Mucosa of descending colon (tissue), 3 donors: ENCODE measurements around the gene SEC14L1. TPM values are rescaled to one million over a fixed set of nuclear protein-coding genes. Genes with fewer than 3 reads are reported as not detected.

Source experiments
- ATAC-seq: fragments of 200-7000 bp; cut with Tn5 transposase; one replicate; pipeline ENCODE4 v1.9.1; 2020; ENCODE audit warnings: mild to moderate bottlenecking, moderate library complexity
- DNase-seq, 3 donors: peaks; one replicate each; pipeline ENCODE4 v3.0.0-alpha.2; 2020
- H3K36me3 ChIP-seq: fragments of 200-600 bp; one replicate; pipeline ENCODE4 v1.8.0; 2021; ENCODE audit warnings: low read depth, mild to moderate bottlenecking
- H3K4me1 ChIP-seq: fragments of 200-600 bp; one replicate; pipeline ENCODE4 v1.8.0; 2021; ENCODE audit warnings: low read depth, mild to moderate bottlenecking
- H3K4me3 ChIP-seq: fragments of 200-600 bp; one replicate; pipeline ENCODE4 v1.8.0; 2021; ENCODE audit warnings: mild to moderate bottlenecking
- H3K9me3 ChIP-seq: fragments of 200-600 bp; one replicate; pipeline ENCODE4 v1.8.0; 2021; ENCODE audit warnings: mild to moderate bottlenecking
- intact Hi-C, 2 donors: fragments of 100-400 bp; cut with DNase I in 1 of 2; cut with micrococcal nuclease in 1 of 2; formaldehyde crosslinking; loops; one replicate each; pipeline versions ENCODE4 v1.11.0 to v1.11.1; 2022; cut with DNase I, micrococcal nuclease
- total RNA-seq, 3 donors: library from RNA; stranded (reverse); fragmentation: NEBNext Ultra II Directional in 2 of 3; extraction: Animal tissue kit (Norgen Biotek cat#: 25700) in 2 of 3; gene quantifications; one replicate each; pipeline versions ENCODE4 v1.2.1 to v1.2.4, GENCODE V29; 2021 to 2023
- TF ChIP-seq, protein P1 (sequence below): fragments of 200-600 bp; IDR thresholded peaks from one replicate; pipeline ENCODE4 v1.8.0; 2022; ENCODE audit warnings: antibody characterized with exemption, mild to moderate bottlenecking
- donor health status: DM: no; HTN: no; CAD: no; lungs with moderate emphysema.
- donor health status: DM: no; HTN: no; CAD: no.
- donor health status: DM: no; HTN: yes; CAD: no.

Gene SEC14L1
- total RNA-seq, 3 donors from 2014 or later, result 24.5 to 44.6 (median 44.0) TPM

GRCh38 chr17:77256710-77257109 is 115.9 kb downstream of the SEC14L1 start:
- no peaks in the 10 kb centered on the region for H3K9me3 ChIP-seq
- no peaks in the 10 kb centered on the region for H3K36me3 ChIP-seq
- intact Hi-C loops, result no loop called here
- TF ChIP-seq, protein P1, sequence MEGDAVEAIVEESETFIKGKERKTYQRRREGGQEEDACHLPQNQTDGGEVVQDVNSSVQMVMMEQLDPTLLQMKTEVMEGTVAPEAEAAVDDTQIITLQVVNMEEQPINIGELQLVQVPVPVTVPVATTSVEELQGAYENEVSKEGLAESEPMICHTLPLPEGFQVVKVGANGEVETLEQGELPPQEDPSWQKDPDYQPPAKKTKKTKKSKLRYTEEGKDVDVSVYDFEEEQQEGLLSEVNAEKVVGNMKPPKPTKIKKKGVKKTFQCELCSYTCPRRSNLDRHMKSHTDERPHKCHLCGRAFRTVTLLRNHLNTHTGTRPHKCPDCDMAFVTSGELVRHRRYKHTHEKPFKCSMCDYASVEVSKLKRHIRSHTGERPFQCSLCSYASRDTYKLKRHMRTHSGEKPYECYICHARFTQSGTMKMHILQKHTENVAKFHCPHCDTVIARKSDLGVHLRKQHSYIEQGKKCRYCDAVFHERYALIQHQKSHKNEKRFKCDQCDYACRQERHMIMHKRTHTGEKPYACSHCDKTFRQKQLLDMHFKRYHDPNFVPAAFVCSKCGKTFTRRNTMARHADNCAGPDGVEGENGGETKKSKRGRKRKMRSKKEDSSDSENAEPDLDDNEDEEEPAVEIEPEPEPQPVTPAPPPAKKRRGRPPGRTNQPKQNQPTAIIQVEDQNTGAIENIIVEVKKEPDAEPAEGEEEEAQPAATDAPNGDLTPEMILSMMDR, result no peak
- no peaks in the 10 kb centered on the region for H3K4me1 ChIP-seq
- no peak for ATAC-seq
- DNase-seq, result no peak
- no peak overlapping the region for H3K4me3 ChIP-seq

DNA sequence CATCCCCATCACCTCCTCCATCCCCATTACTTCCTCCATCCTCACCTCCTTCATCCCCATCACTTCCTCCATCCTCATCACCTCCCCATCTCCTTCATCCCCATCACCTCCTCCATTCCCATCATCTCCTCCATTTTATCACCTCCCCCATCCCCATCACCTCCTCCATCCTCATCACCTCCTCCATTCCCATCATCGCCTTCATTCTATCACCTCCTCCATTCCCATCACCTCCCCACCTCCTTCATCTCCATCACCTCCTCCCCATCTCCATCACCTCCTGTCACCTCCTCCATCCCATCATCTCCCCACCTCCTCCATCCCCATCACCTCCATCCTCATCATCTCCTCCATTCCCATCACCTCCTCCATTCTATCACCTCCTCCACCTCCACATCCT is 116.4 kb downstream of the SEC14L1 start:
- no peaks in the 10 kb centered on the region for H3K4me1 ChIP-seq
- H3K4me3 ChIP-seq, result no peak overlapping the region
- DNase-seq (no peak), ATAC-seq (no peak)
- TF ChIP-seq, protein P1, result no peak
- intact Hi-C loops, result no loop called here
- no peaks in the 10 kb centered on the region for H3K36me3 ChIP-seq
- no peaks in the 10 kb centered on the region for H3K9me3 ChIP-seq

DNA sequence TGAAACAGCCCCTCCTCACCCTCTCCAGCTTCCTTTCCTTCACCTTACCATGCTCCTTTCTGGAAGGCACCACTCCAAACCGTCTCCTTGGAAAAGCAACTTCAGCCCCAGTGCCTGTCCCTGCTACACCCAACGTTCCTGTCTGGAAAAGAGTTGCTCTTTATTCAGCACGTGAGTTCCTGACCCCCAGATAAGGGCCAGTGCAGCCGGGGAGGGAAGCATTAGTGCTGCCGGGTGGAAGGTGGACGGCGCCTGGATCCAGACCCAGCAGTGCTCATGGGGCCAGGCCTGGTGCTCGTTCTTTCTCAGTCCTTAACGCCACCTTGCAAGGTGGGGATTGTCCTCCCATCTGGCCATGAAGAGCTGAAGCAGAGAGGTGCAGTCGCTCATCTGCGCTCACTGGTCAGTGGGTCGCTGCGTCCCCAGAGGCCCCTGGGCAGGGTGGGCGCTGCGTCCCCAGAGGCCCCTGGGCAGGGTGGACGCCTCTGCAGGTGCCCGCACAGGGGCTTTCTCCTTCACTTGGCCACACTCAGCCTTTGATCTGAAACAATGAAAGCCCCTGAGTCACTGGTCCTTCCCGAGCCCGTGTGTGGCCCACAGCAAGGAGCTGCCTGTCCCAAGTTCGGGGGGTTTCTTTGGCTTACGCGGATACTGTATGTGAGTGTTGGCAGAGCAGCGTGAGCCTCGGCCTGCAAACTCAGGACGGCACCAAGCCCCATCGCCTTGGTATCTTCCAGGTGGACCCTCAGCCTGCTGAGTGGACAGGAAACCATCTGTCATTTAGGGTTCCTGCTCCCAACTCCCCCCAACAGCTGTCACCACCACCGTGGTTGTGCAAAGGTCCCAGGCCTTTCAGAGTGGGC is 117.1 kb downstream of the SEC14L1 start:
- Histone ChIP-seq H3K4me3 (no peak overlapping the region), H3K9me3 (no peaks in the 10 kb centered on the region), H3K4me1 (no peaks in the 10 kb centered on the region), H3K36me3 (no peaks in the 10 kb centered on the region)
- ATAC-seq (no peak), DNase-seq (no peak)
- intact Hi-C loops, result no loop called here
- TF ChIP-seq, protein P1, result no peak

GRCh38 chr17:77258638-77259037 is 117.9 kb downstream of the SEC14L1 start:
- no peak overlapping the region for H3K4me3 ChIP-seq
- DNase-seq (no peak), ATAC-seq (no peak)
- H3K9me3 ChIP-seq, result no peaks in the 10 kb centered on the region
- TF ChIP-seq, protein P1, result no peak
- no peaks in the 10 kb centered on the region for H3K36me3 ChIP-seq
- intact Hi-C loops, result no loop called here
- no peaks in the 10 kb centered on the region for H3K4me1 ChIP-seq

GRCh38 chr17:77264617-77265230 is 124.0 kb downstream of the SEC14L1 start:
- no peaks in the 10 kb centered on the region for H3K9me3 ChIP-seq
- no peaks in the 10 kb centered on the region for H3K4me1 ChIP-seq
- TF ChIP-seq, protein P1, result no peak
- intact Hi-C loops, result no loop called here
- H3K36me3 ChIP-seq, result no peaks in the 10 kb centered on the region
- ATAC-seq (no peak), DNase-seq (no peak)
- no peak overlapping the region for H3K4me3 ChIP-seq
